SK-N-SH (cell line): Measurements from ENCODE around the gene TSHZ3. TPM values are rescaled to one million over a fixed set of nuclear protein-coding genes. Genes with fewer than 3 reads are reported as not detected.

Experiments
- CTCF ChIA-PET: fragments of 300-600, 350-600 bp; formaldehyde crosslinking; extraction: SDS; loops from one replicate; lab custom pipeline; 2021; lab: Yijun Ruan, JAX
- POLR2A ChIA-PET: fragments of 350-600 bp; sonication (Branson Sonifier 250); formaldehyde crosslinking; extraction: SDS; loops from one replicate; lab custom pipeline; 2020; ENCODE audit warnings: antibody characterized with exemption, inconsistent platforms; lab: Yijun Ruan, JAX
- DNase-seq: peaks from one replicate; pipeline ENCODE4 v3.0.0; 2012
- H2AFZ ChIP-seq: fragments of 200-600 bp; sonication (generic); 2 replicates; pipeline ENCODE4 v1.8.1; 2016; ENCODE audit warnings: antibody characterized with exemption, mild to moderate bottlenecking, low read depth
- H3F3A ChIP-seq: fragments of 200-600 bp; sonication (generic); replicated peaks from 2 replicates; pipeline ENCODE3; 2016; ENCODE audit warnings: antibody characterized with exemption, mild to moderate bottlenecking; ENCODE audit not compliant: insufficient read depth
- H3K27ac ChIP-seq, 2 experiments: fragments of 200-500 bp in 1 of 2; fragments of 200-600 bp in 1 of 2; sonication (Bioruptor generic) in 1 of 2; sonication (generic), shearing (Covaris generic) in 1 of 2; 2 replicates each; pipeline versions ENCODE4 v1.5.1 to v1.6.1; 2014 to 2016; ENCODE audit warnings: low read depth in 2 of 2, inconsistent platforms in 1 of 2, low read length in 1 of 2, mild to moderate bottlenecking in 1 of 2, mixed read lengths in 1 of 2
- H3K27me3 ChIP-seq: fragments of 200-600 bp; sonication (generic), shearing (Covaris generic); 2 replicates; pipeline ENCODE4 v1.6.1; 2016; ENCODE audit warnings: mixed run types; ENCODE audit not compliant: insufficient read depth
- H3K36me3 ChIP-seq, 2 experiments: fragments of 200-500 bp in 1 of 2; fragments of 200-600 bp in 1 of 2; sonication (Bioruptor generic) in 1 of 2; sonication (generic) in 1 of 2; replicated peaks in 1 of 2; 2 replicates each; pipeline versions ENCODE3 to v1.5.1; 2014 to 2016; ENCODE audit warnings: low read length in 1 of 2, mild to moderate bottlenecking in 1 of 2; ENCODE audit not compliant: insufficient read depth in 2 of 2, control insufficient read depth in 1 of 2
- H3K4me1 ChIP-seq, 2 experiments: fragments of 200-500 bp in 1 of 2; fragments of 200-600 bp in 1 of 2; sonication (Bioruptor generic) in 1 of 2; sonication (generic), shearing (Covaris generic) in 1 of 2; 2 replicates each; pipeline versions ENCODE4 v1.5.1 to v1.6.1; 2014 to 2016; ENCODE audit warnings: low read depth in 1 of 2, low read length in 1 of 2, mixed run types in 1 of 2; ENCODE audit not compliant: insufficient read depth in 2 of 2, control insufficient read depth in 1 of 2
- H3K4me2 ChIP-seq: fragments of 200-600 bp; sonication (generic), shearing (Covaris generic); 2 replicates; pipeline ENCODE4 v1.6.1; 2017; ENCODE audit warnings: mixed run types
- H3K4me3 ChIP-seq, 2 experiments: fragments of 200-500 bp in 1 of 2; fragments of 200-600 bp in 1 of 2; sonication (Bioruptor generic) in 1 of 2; sonication (generic), shearing (Covaris generic) in 1 of 2; 2 replicates each; pipeline versions ENCODE4 v1.5.1 to v1.8.1; 2014 to 2016; ENCODE audit warnings: low read depth in 2 of 2, inconsistent platforms in 1 of 2, low read length in 1 of 2, mild to moderate bottlenecking in 1 of 2, mixed read lengths in 1 of 2, moderate library complexity in 1 of 2
- H3K79me2 ChIP-seq: fragments of 200-600 bp; sonication (generic); 2 replicates; pipeline ENCODE4 v1.8.1; 2017; ENCODE audit warnings: mild to moderate bottlenecking; ENCODE audit not compliant: insufficient read depth
- H3K9ac ChIP-seq: fragments of 200-600 bp; sonication (generic); 2 replicates; pipeline ENCODE4 v1.6.1; 2017; ENCODE audit warnings: mixed run types
- H3K9me2 ChIP-seq: fragments of 200-600 bp; sonication (generic); 2 replicates; pipeline ENCODE4 v1.6.1; 2017; ENCODE audit warnings: mixed run types
- H3K9me3 ChIP-seq: fragments of 200-600 bp; sonication (generic); 2 replicates; pipeline ENCODE4 v1.6.1; 2017; ENCODE audit warnings: mixed run types, mild to moderate bottlenecking, moderate library complexity
- H4K20me1 ChIP-seq: fragments of 200-600 bp; sonication (generic); 2 replicates; pipeline ENCODE4 v1.6.1; 2017; ENCODE audit warnings: mild to moderate bottlenecking, mixed run types; ENCODE audit not compliant: insufficient read depth
- EZH2phosphoT487 ChIP-seq: fragments of 200-600 bp; sonication (generic); IDR thresholded peaks from 2 replicates; pipeline ENCODE4 v1.6.1; 2017; ENCODE audit warnings: low read depth, mixed run types, mild to moderate bottlenecking, antibody characterized with exemption, moderate library complexity, borderline replicate concordance
- GATA2 ChIP-seq: sonication (generic); formaldehyde crosslinking; IDR thresholded peaks from 2 replicates; pipeline ENCODE4 v1.5.0; 2020; ENCODE audit warnings: mild to moderate bottlenecking, missing genetic modification reagents
- IRF3 ChIP-seq: fragments of 150-350 bp; IDR thresholded peaks from 2 replicates; pipeline ENCODE4 v1.6.1; 2016; ENCODE audit warnings: mild to moderate bottlenecking, low read depth, low read length
- MAX ChIP-seq: IDR thresholded peaks from 2 replicates; pipeline ENCODE4 v1.4.0; 2012; ENCODE audit warnings: low read depth
- PBX3 ChIP-seq: IDR thresholded peaks from 2 replicates; pipeline ENCODE4; 2012
- RAD21 ChIP-seq: IDR thresholded peaks from 2 replicates; pipeline ENCODE4 v1.6.1; 2012; ENCODE audit warnings: mild to moderate bottlenecking, low read length
- RCOR1 ChIP-seq: fragments of 150-350 bp; IDR thresholded peaks from 2 replicates; pipeline ENCODE4 v1.6.1; 2017; ENCODE audit warnings: antibody characterized with exemption, low read length
- RFX5 ChIP-seq: IDR thresholded peaks from 2 replicates; pipeline ENCODE4 v1.6.1; 2012; ENCODE audit warnings: mild to moderate bottlenecking, improper control_type of control experiment, low read length
- YY1 ChIP-seq: IDR thresholded peaks from 2 replicates; pipeline ENCODE4 v1.4.0; 2012; ENCODE audit warnings: low read depth, mild to moderate bottlenecking
- ZBTB33 ChIP-seq: IDR thresholded peaks from 2 replicates; pipeline ENCODE4 v1.4.0; 2012; ENCODE audit warnings: low read depth, borderline replicate concordance
- WGBS: methylation state at CpG from one replicate; pipeline ENCODE4 v1.1.6; 2017; ENCODE audit warnings: low lambda C conversion rate; 5-methylcytosine and 5-hydroxymethylcytosine counted together
- polyA plus RNA-seq, 3 experiments: library from polyadenylated mRNA; depleted of rRNA; stranded (reverse); fragments of >200 nt; gene quantifications; 2 replicates each; pipeline ENCODE4 v1.2.3, GENCODE V29; 2012

Gene TSHZ3
- polyA plus RNA-seq, 1 of the 3 experiments (the other 2 are of a cell fraction): 3.3 TPM

- no peak for TF ChIP-seq RFX5
- no peak for TF ChIP-seq MAX
- no peak for TF ChIP-seq RCOR1
- TF ChIP-seq, all 33 proteins: peak for 0
Measured at GRCh38 chr19:31352782-31353651, 3.8 kb upstream of the TSHZ3 start (continued).

GRCh38 chr19:31352296-31352781, 3.1 kb upstream of the TSHZ3 start:
- H3K9me3 ChIP-seq: no peaks in the 10 kb centered on the region
- H3K27me3 ChIP-seq: no peaks in the 10 kb centered on the region
- H4K20me1 ChIP-seq: peaks cover 15% of the 10 kb centered on the region
- no peaks in the 10 kb centered on the region for H3K9me2 ChIP-seq
- CTCF ChIA-PET: interaction anchor here (1.0 to 2.1 kb wide), 2 partner anchors 13 to 14 kb away, joined by 3 to 6 read pairs; no protein-coding TSS in a partner anchor
- no peak overlapping the region for H3K9ac ChIP-seq
- H3K27ac ChIP-seq: no peak overlapping the region
- H3K4me1 ChIP-seq: peaks cover 12 to 22% of the 10 kb centered on the region in 2 experiments; a peak in 2 of 4 replicates
- peak overlapping the region; percentile 94 for H3K4me2 ChIP-seq
- no peak overlapping the region; a peak in 1 of 4 replicates for H3K4me3 ChIP-seq
- POLR2A ChIA-PET: interaction anchor here (0.5 kb wide), 1 partner anchor 267 kb away, joined by 3 read pairs; no protein-coding TSS in a partner anchor
- TF ChIP-seq RAD21: no peak
- no peak for TF ChIP-seq PBX3
- TF ChIP-seq IRF3: no peak
- no peak for TF ChIP-seq RFX5
- TF ChIP-seq YY1: no peak
- no peak for TF ChIP-seq GATA2 (CRISPR knock-in tag)
- TF ChIP-seq RCOR1: no peak
- TF ChIP-seq ZBTB33: no peak
- TF ChIP-seq EZH2phosphoT487: no peak
- TF ChIP-seq, all 33 proteins: peak for 0
- Histone ChIP-seq H3K79me2 (peaks cover 39% of the 10 kb centered on the region), H3F3A (no peaks in the 10 kb centered on the region), H3K36me3 (no peaks in the 10 kb centered on the region), H2AFZ (no peak overlapping the region)
- WGBS: 89% methylated on average over 14 of the region's 14 CpGs
- peak; percentile 19 for DNase-seq
